RWPE2 (cell line): Measurements from ENCODE around the gene CKAP4.

ENCODE experiments used
- ATAC-seq: fragments of 200-7000 bp; cut with Tn5 transposase; 3 replicates; pipeline ENCODE4 v1.9.1; 2021; ENCODE audit warnings: low read depth
- DNase-seq: peaks from one replicate; pipeline ENCODE4 v3.0.0-alpha.2; 2020; ENCODE audit warnings: low spot score
- H3K27ac ChIP-seq: fragments of 450-650 bp; 2 replicates; pipeline ENCODE4 v1.5.1; 2017; ENCODE audit warnings: mild to moderate bottlenecking; ENCODE audit not compliant: poor library complexity, severe bottlenecking
- H3K27me3 ChIP-seq: fragments of 250-450 bp; sonication (Bioruptor Pico); 2 replicates; pipeline ENCODE4 v1.5.1; 2021; ENCODE audit warnings: mild to moderate bottlenecking, moderate library complexity; ENCODE audit not compliant: insufficient read depth, poor library complexity, severe bottlenecking
- H3K36me3 ChIP-seq: fragments of 250-450 bp; sonication (Bioruptor Pico); 2 replicates; pipeline ENCODE4 v1.5.1; 2020; ENCODE audit warnings: low read depth, mild to moderate bottlenecking, moderate library complexity
- H3K4me1 ChIP-seq: fragments of 250-450 bp; sonication (Bioruptor Pico); 2 replicates; pipeline ENCODE4 v1.5.1; 2021; ENCODE audit warnings: mild to moderate bottlenecking, moderate library complexity; ENCODE audit not compliant: insufficient read depth, poor library complexity, severe bottlenecking
- H3K4me3 ChIP-seq: fragments of 250-450 bp; sonication (Bioruptor Pico); 2 replicates; pipeline ENCODE4 v1.5.1; 2021; ENCODE audit warnings: mild to moderate bottlenecking, moderate library complexity; ENCODE audit not compliant: severe bottlenecking
- H3K9me3 ChIP-seq: fragments of 250-450 bp; sonication (Bioruptor Pico); 2 replicates; pipeline ENCODE4 v1.5.1; 2021; ENCODE audit warnings: mild to moderate bottlenecking, moderate library complexity; ENCODE audit not compliant: severe bottlenecking
- CTCF ChIP-seq: fragments of 450-650 bp; IDR thresholded peaks from one replicate; pipeline ENCODE4 v1.5.1; 2017; ENCODE audit warnings: mild to moderate bottlenecking, moderate library complexity; ENCODE audit not compliant: poor library complexity, severe bottlenecking

CKAP4 gene

GRCh38 chr12:106243620-106244019 lies 4.2 kb downstream of the CKAP4 start:
- Histone ChIP-seq H3K9me3 (no peaks in the 10 kb centered on the region), H3K36me3 (peaks cover 61% of the 10 kb centered on the region), H3K4me1 (peaks cover 15% of the 10 kb centered on the region), H3K27me3 (no peaks in the 10 kb centered on the region), H3K27ac (no peak overlapping the region), H3K4me3 (no peak overlapping the region)
- no peak for TF ChIP-seq CTCF
- ATAC-seq (no peak), DNase-seq (no peak)

- Histone ChIP-seq H3K4me1 (peaks cover 11% of the 10 kb centered on the region), H3K27ac (no peak overlapping the region), H3K27me3 (no peaks in the 10 kb centered on the region), H3K4me3 (no peak overlapping the region), H3K36me3 (peaks cover 67% of the 10 kb centered on the region), H3K9me3 (no peaks in the 10 kb centered on the region)
- no peak for TF ChIP-seq CTCF
- DNase-seq: no peak
- ATAC-seq: no peak
These were observed 7.0 kb downstream of the CKAP4 start for GRCh38 chr12:106240821-106241220.

GRCh38 chr12:106239951-106240335 lies 7.9 kb downstream of the CKAP4 start:
- no peak overlapping the region for H3K4me3 ChIP-seq
- H3K36me3 ChIP-seq: peaks cover 60% of the 10 kb centered on the region
- ATAC-seq (no peak), DNase-seq (no peak)
- TF ChIP-seq CTCF: no peak
- peaks cover 2% of the 10 kb centered on the region for H3K4me1 ChIP-seq
- no peak overlapping the region for H3K27ac ChIP-seq
- no peaks in the 10 kb centered on the region for H3K27me3 ChIP-seq
- no peaks in the 10 kb centered on the region for H3K9me3 ChIP-seq

- Histone ChIP-seq H3K36me3 (peaks cover 54% of the 10 kb centered on the region), H3K9me3 (no peaks in the 10 kb centered on the region), H3K27me3 (no peaks in the 10 kb centered on the region), H3K4me1 (no peaks in the 10 kb centered on the region), H3K4me3 (no peak overlapping the region), H3K27ac (no peak overlapping the region)
- no peak for TF ChIP-seq CTCF
- ATAC-seq: no peak
- no peak for DNase-seq
These were observed 8.4 kb downstream of the CKAP4 start for GRCh38 chr12:106239241-106239950.

GRCh38 chr12:106238146-106238545 lies 9.7 kb downstream of the CKAP4 start:
- peaks cover 42% of the 10 kb centered on the region for H3K36me3 ChIP-seq
- H3K9me3 ChIP-seq: no peaks in the 10 kb centered on the region
- no peak for ATAC-seq
- H3K27ac ChIP-seq: no peak overlapping the region
- TF ChIP-seq CTCF: no peak
- H3K27me3 ChIP-seq: no peaks in the 10 kb centered on the region
- H3K4me3 ChIP-seq: no peak overlapping the region
- DNase-seq: no peak
- H3K4me1 ChIP-seq: no peaks in the 10 kb centered on the region
